Glomerular visceral epithelial cell (primary cell): ENCODE measurements around the gene CHL1.

Experiments used
- DNase-seq: peaks from one replicate; pipeline ENCODE4 v3.0.0-alpha.2; 2016; ENCODE audit errors: extremely low spot score

CHL1 gene

GRCh38 chr3:284322-284721 is 87.8 kb downstream of the CHL1 start:
- DNase-seq = no peak

GRCh38 chr3:288417-288816 is 91.9 kb downstream of the CHL1 start:
- no peak for DNase-seq

- no peak for DNase-seq
Observed at GRCh38 chr3:291028-291427, 94.5 kb downstream of the CHL1 start.

- no peak for DNase-seq
Observed at GRCh38 chr3:291646-292436, 95.3 kb downstream of the CHL1 start.

- DNase-seq = no peak
Observed at GRCh38 chr3:294096-294495, 97.5 kb downstream of the CHL1 start.

- no peak for DNase-seq
Observed at GRCh38 chr3:294581-294980, 98.0 kb downstream of the CHL1 start.

GRCh38 chr3:295166-295565 is 98.6 kb downstream of the CHL1 start:
- no peak for DNase-seq

GRCh38 chr3:297585-297984 is 101.0 kb downstream of the CHL1 start:
- no peak for DNase-seq

- no peak for DNase-seq
Observed at GRCh38 chr3:299590-300301, 103.2 kb downstream of the CHL1 start.

- DNase-seq = no peak
Observed at GRCh38 chr3:307182-307581, 110.6 kb downstream of the CHL1 start.

GRCh38 chr3:308597-309321 is 112.2 kb downstream of the CHL1 start:
- no peak for DNase-seq

- DNase-seq = no peak
Observed at GRCh38 chr3:312160-312733, 115.7 kb downstream of the CHL1 start.

GRCh38 chr3:312911-313310 is 116.3 kb downstream of the CHL1 start:
- DNase-seq = no peak

GRCh38 chr3:317012-317411 is 120.4 kb downstream of the CHL1 start:
- DNase-seq = no peak

- no peak for DNase-seq
Observed at GRCh38 chr3:318903-319302, 122.3 kb downstream of the CHL1 start.

GRCh38 chr3:324423-324822 is 127.9 kb downstream of the CHL1 start:
- DNase-seq = no peak

GRCh38 chr3:325495-325894 is 128.9 kb downstream of the CHL1 start:
- no peak for DNase-seq

GRCh38 chr3:330494-331115 is 134.0 kb downstream of the CHL1 start:
- no peak for DNase-seq

GRCh38 chr3:331881-332280 is 135.3 kb downstream of the CHL1 start:
- DNase-seq = no peak

GRCh38 chr3:332701-333100 is 136.1 kb downstream of the CHL1 start:
- DNase-seq = no peak

- no peak for DNase-seq
Observed at GRCh38 chr3:335240-335639, 138.7 kb downstream of the CHL1 start.

- DNase-seq = no peak
Observed at GRCh38 chr3:339351-339750, 142.8 kb downstream of the CHL1 start.
